H9 (cell line): ENCODE data around the gene ATP7B. TPM values are rescaled to one million over a fixed set of nuclear protein-coding genes. Genes with fewer than 3 reads are reported as not detected.

ENCODE experiments used
- DNase-seq: peaks from one replicate; pipeline ENCODE4 v3.0.0-alpha.2; 2017
- H2AFZ ChIP-seq: one replicate; pipeline ENCODE4 v1.6.1; 2013; ENCODE audit warnings: mild to moderate bottlenecking, low read length, control low read depth, moderate library complexity
- H2AK5ac ChIP-seq: 2 replicates; pipeline ENCODE4 v1.6.1; 2013; ENCODE audit warnings: low read length, control low read depth, mixed read lengths; ENCODE audit not compliant: insufficient read length
- H2BK120ac ChIP-seq: one replicate; pipeline ENCODE4 v1.6.1; 2013; ENCODE audit warnings: low read depth, mild to moderate bottlenecking, low read length, control low read depth, inconsistent platforms; ENCODE audit not compliant: poor library complexity, severe bottlenecking
- H2BK12ac ChIP-seq: 2 replicates; pipeline ENCODE4 v1.6.1; 2013; ENCODE audit warnings: low read length, control low read depth, mixed read lengths, low read depth; ENCODE audit not compliant: insufficient read length
- H2BK15ac ChIP-seq: 2 replicates; pipeline ENCODE4 v1.6.1; 2013; ENCODE audit warnings: low read depth, low read length, control low read depth
- H2BK20ac ChIP-seq: one replicate; pipeline ENCODE4 v1.6.1; 2013; ENCODE audit warnings: low read depth, mild to moderate bottlenecking, low read length, control low read depth, inconsistent platforms; ENCODE audit not compliant: poor library complexity, severe bottlenecking
- H2BK5ac ChIP-seq: 2 replicates; pipeline ENCODE4 v1.6.1; 2013; ENCODE audit warnings: low read length, control low read depth, mixed read lengths; ENCODE audit not compliant: insufficient read length
- H3K14ac ChIP-seq: 2 replicates; pipeline ENCODE4 v1.6.1; 2013; ENCODE audit warnings: low read length, control low read depth; ENCODE audit not compliant: insufficient read depth
- H3K18ac ChIP-seq: 2 replicates; pipeline ENCODE4 v1.6.1; 2013; ENCODE audit warnings: low read depth, mild to moderate bottlenecking, mixed read lengths, low read length, control low read depth; ENCODE audit not compliant: insufficient read length
- H3K23ac ChIP-seq: 2 replicates; pipeline ENCODE4 v1.6.1; 2013; ENCODE audit warnings: low read length, control low read depth, mixed read lengths, low read depth; ENCODE audit not compliant: insufficient read length
- H3K23me2 ChIP-seq: 2 replicates; pipeline ENCODE4 v1.6.1; 2013; ENCODE audit warnings: low read depth, mild to moderate bottlenecking, mixed read lengths, low read length, control low read depth; ENCODE audit not compliant: insufficient read length, poor library complexity, severe bottlenecking
- H3K27ac ChIP-seq: 2 replicates; pipeline ENCODE4 v1.5.1; 2013; ENCODE audit warnings: low read length, control low read depth, mixed read lengths, low read depth; ENCODE audit not compliant: insufficient read length
- H3K27me3 ChIP-seq: 2 replicates; pipeline ENCODE4 v1.6.1; 2013; ENCODE audit warnings: low read length, control low read depth, inconsistent platforms; ENCODE audit not compliant: insufficient read depth
- H3K4ac ChIP-seq: 2 replicates; pipeline ENCODE4 v1.6.1; 2013; ENCODE audit warnings: low read depth, mild to moderate bottlenecking, control low read depth, inconsistent platforms, low read length, moderate library complexity
- H3K4me1 ChIP-seq: 2 replicates; pipeline ENCODE4 v1.6.1; 2013; ENCODE audit warnings: low read length, control low read depth, inconsistent platforms; ENCODE audit not compliant: insufficient read depth
- H3K4me2 ChIP-seq: 2 replicates; pipeline ENCODE4 v1.6.1; 2013; ENCODE audit warnings: low read length, control low read depth, mixed read lengths; ENCODE audit not compliant: insufficient read length, insufficient read depth
- H3K56ac ChIP-seq: 2 replicates; pipeline ENCODE4 v1.6.1; 2013; ENCODE audit warnings: low read depth, mild to moderate bottlenecking, mixed read lengths, low read length, control low read depth; ENCODE audit not compliant: insufficient read length
- H3K79me1 ChIP-seq: 2 replicates; pipeline ENCODE4 v1.6.1; 2013; ENCODE audit warnings: low read depth, mild to moderate bottlenecking, moderate library complexity, low read length, control low read depth, inconsistent platforms; ENCODE audit not compliant: insufficient read depth, poor library complexity, severe bottlenecking
- H3K79me2 ChIP-seq: 2 replicates; pipeline ENCODE4 v1.6.1; 2013; ENCODE audit warnings: low read length, control low read depth, inconsistent platforms; ENCODE audit not compliant: insufficient read depth
- H3K9ac ChIP-seq: 2 replicates; pipeline ENCODE4 v1.6.1; 2013; ENCODE audit warnings: low read length, control low read depth, mixed read lengths; ENCODE audit not compliant: insufficient read length; ENCODE audit errors: extremely low read depth
- H3K9me3 ChIP-seq: one replicate; pipeline ENCODE4 v1.6.1; 2013; ENCODE audit warnings: low read depth, low read length, inconsistent platforms; ENCODE audit not compliant: control insufficient read depth
- H3T11ph ChIP-seq: one replicate; pipeline ENCODE4 v1.6.1; 2013; ENCODE audit warnings: mild to moderate bottlenecking, low read length, control low read depth, inconsistent platforms
- H4K20me1 ChIP-seq: one replicate; pipeline ENCODE4 v1.6.1; 2013; ENCODE audit not compliant: control insufficient read depth, insufficient read length, insufficient read depth
- H4K5ac ChIP-seq: 2 replicates; pipeline ENCODE4 v1.6.1; 2013; ENCODE audit warnings: low read depth, mild to moderate bottlenecking, mixed read lengths, low read length, control low read depth; ENCODE audit not compliant: insufficient read length
- H4K8ac ChIP-seq: replicated peaks from 2 replicates; pipeline ENCODE4 v1.6.1; 2013; ENCODE audit warnings: low read length, control low read depth, mixed read lengths, low read depth; ENCODE audit not compliant: insufficient read length
- H4K91ac ChIP-seq: 2 replicates; pipeline ENCODE4 v1.6.1; 2013; ENCODE audit warnings: low read depth, mild to moderate bottlenecking, moderate library complexity, mixed read lengths, low read length, control low read depth; ENCODE audit not compliant: insufficient read length
- H3K27ac Mint-ChIP-seq, 3 experiments: 2 replicates in 2 of 3; 3 replicates in 1 of 3; pipeline ENCODE4 v1.8.0; 2020 to 2021; ENCODE audit warnings: mixed read lengths in 3 of 3, mild to moderate bottlenecking in 1 of 3, moderate library complexity in 1 of 3
- H3K27me3 Mint-ChIP-seq: 2 replicates; pipeline ENCODE4 v1.8.0; 2021; ENCODE audit warnings: low read depth, mild to moderate bottlenecking, moderate library complexity, mixed read lengths
- H3K36me3 Mint-ChIP-seq, 3 experiments: 2 replicates in 2 of 3; 3 replicates in 1 of 3; pipeline ENCODE4 v1.8.0; 2020 to 2021; ENCODE audit warnings: low read depth in 3 of 3, mixed read lengths in 3 of 3; ENCODE audit not compliant: insufficient read depth in 1 of 3
- H3K4me1 Mint-ChIP-seq, 2 experiments: 2 replicates each; pipeline ENCODE4 v1.8.0; 2020; ENCODE audit warnings: mixed read lengths in 2 of 2
- H3K4me3 Mint-ChIP-seq, 2 experiments: 2 replicates in 1 of 2; 3 replicates in 1 of 2; pipeline ENCODE4 v1.8.0; 2020 to 2021; ENCODE audit warnings: mild to moderate bottlenecking in 2 of 2, mixed read lengths in 2 of 2, moderate library complexity in 1 of 2
- H3K9me3 Mint-ChIP-seq, 2 experiments: 2 replicates in 1 of 2; 3 replicates in 1 of 2; pipeline ENCODE4 v1.8.0; 2020; ENCODE audit warnings: mild to moderate bottlenecking in 2 of 2, mixed read lengths in 2 of 2, moderate library complexity in 1 of 2
- CTCF ChIP-seq: fragments of 200-600 bp; sonication (generic); conservative IDR thresholded peaks from 3 replicates; pipeline ENCODE4 v1.8.0; 2021; ENCODE audit warnings: antibody characterized with exemption, mild to moderate bottlenecking
- WGBS: extraction: QIAGEN DNeasy Blood & Tissue Kit; methylation state at CpG from one replicate; pipeline ENCODE4 v1.1.7; 2013; ENCODE audit warnings: missing lambda C conversion rate, low lambda C conversion rate, mixed read lengths; ENCODE audit not compliant: insufficient read length; ENCODE audit errors: extremely low coverage; 5-methylcytosine and 5-hydroxymethylcytosine counted together
- total RNA-seq: library from RNA; stranded (reverse); gene quantifications from 2 replicates; pipeline ENCODE4 v1.2.1, GENCODE V29; 2021

Gene ATP7B
- total RNA-seq, 1 experiment from 2014 or later = 5.8 TPM

GRCh38 chr13:51905787-51906186 is 105.5 kb downstream of the ATP7B start:
- Histone ChIP-seq H3K79me1 (no peaks in the 10 kb centered on the region), H3K56ac (no peak overlapping the region), H2BK20ac (no peak overlapping the region), H3K9ac (no peak overlapping the region), H4K20me1 (no peaks in the 10 kb centered on the region), H3K23me2 (no peaks in the 10 kb centered on the region), H2BK5ac (no peak overlapping the region), H2AFZ (no peak overlapping the region), H3K27me3 (no peaks in the 10 kb centered on the region), H3K14ac (no peak overlapping the region), H2BK12ac (no peak overlapping the region), H2BK15ac (no peak overlapping the region), H2AK5ac (no peak overlapping the region), H2BK120ac (no peak overlapping the region), H4K5ac (no peak overlapping the region), H4K91ac (no peak overlapping the region), H3K9me3 (no peaks in the 10 kb centered on the region), H3K4ac (no peak overlapping the region), H3K79me2 (no peaks in the 10 kb centered on the region), H4K8ac (no peak overlapping the region), H3K4me2 (no peak overlapping the region), H3T11ph (no peak overlapping the region), H3K27ac (no peak overlapping the region), H3K4me1 (no peaks in the 10 kb centered on the region), H3K18ac (no peak overlapping the region), H3K23ac (no peak overlapping the region)
- Mint-ChIP-seq H3K27me3 (peaks cover 4% of the 10 kb centered on the region), H3K4me3 (no peak overlapping the region), H3K9me3 (no peaks in the 10 kb centered on the region), H3K36me3 (no peaks in the 10 kb centered on the region), H3K4me1 (peaks cover 13 to 21% of the 10 kb centered on the region in 2 experiments), H3K27ac (peak overlapping the region in 2 of 3 experiments; percentile 33 to 41; a peak in 2 of 7 replicates)
- TF ChIP-seq CTCF = no peak
- WGBS = no CpG with 5 or more reads among the region's 6 CpGs
- peak; percentile 22 for DNase-seq
